Calu3 (cell line): ENCODE measurements around the gene AKT3. TPM values are rescaled to one million over a fixed set of nuclear protein-coding genes. Genes with fewer than 3 reads are reported as not detected.

Experiments
- BruUV-seq: library from RNA; stranded (reverse); fragments of 400-500 nt; replicated peaks from 2 replicates; lab custom pipeline; 2021; lab: Mats Ljungman, UMichigan
- CTCF ChIA-PET: fragments of 300-600 bp; sonication (Branson Sonifier 250); formaldehyde crosslinking; loops from one replicate; lab custom pipeline; 2022; ENCODE audit warnings: antibody characterized with exemption; lab: Charles Lee
- DNase-seq: peaks from one replicate; pipeline ENCODE4 v3.0.0; 2022
- H3K27ac Mint-ChIP-seq: one replicate; pipeline ENCODE4 v1.8.0; 2022; ENCODE audit warnings: mixed read lengths; ENCODE audit not compliant: unreplicated experiment
- H3K27me3 Mint-ChIP-seq: one replicate; pipeline ENCODE4 v1.8.0; 2022; ENCODE audit warnings: mixed read lengths; ENCODE audit not compliant: unreplicated experiment
- H3K36me3 Mint-ChIP-seq: one replicate; pipeline ENCODE4 v1.8.0; 2022; ENCODE audit warnings: mild to moderate bottlenecking, moderate library complexity, mixed read lengths; ENCODE audit not compliant: insufficient read depth, unreplicated experiment
- H3K4me1 Mint-ChIP-seq: one replicate; pipeline ENCODE4 v1.8.0; 2022; ENCODE audit warnings: mild to moderate bottlenecking, low read depth, mixed read lengths; ENCODE audit not compliant: unreplicated experiment
- H3K4me3 Mint-ChIP-seq: one replicate; pipeline ENCODE4 v1.8.0; 2022; ENCODE audit warnings: mild to moderate bottlenecking, low read depth, moderate library complexity, mixed read lengths; ENCODE audit not compliant: unreplicated experiment
- H3K9me3 Mint-ChIP-seq: one replicate; pipeline ENCODE4 v1.8.0; 2022; ENCODE audit warnings: low read depth, mixed read lengths; ENCODE audit not compliant: unreplicated experiment
- intact Hi-C: fragments of 100-400 bp; cut with micrococcal nuclease; formaldehyde crosslinking; loops from one replicate; pipeline ENCODE4 v1.10.0; 2022; ENCODE audit not compliant: unreplicated experiment
- total RNA-seq: library from RNA; stranded (reverse); gene quantifications from 2 replicates; pipeline ENCODE4 v1.2.3, GENCODE V29; 2022
- TF ChIP-seq, protein P1 (sequence below): fragments of 200-600 bp; IDR thresholded peaks from one replicate; pipeline ENCODE4 v1.8.0; 2022; ENCODE audit warnings: antibody characterized with exemption; ENCODE audit not compliant: unreplicated experiment

Gene AKT3
- total RNA-seq, 1 experiment from 2014 or later, result 81.2 TPM

DNA sequence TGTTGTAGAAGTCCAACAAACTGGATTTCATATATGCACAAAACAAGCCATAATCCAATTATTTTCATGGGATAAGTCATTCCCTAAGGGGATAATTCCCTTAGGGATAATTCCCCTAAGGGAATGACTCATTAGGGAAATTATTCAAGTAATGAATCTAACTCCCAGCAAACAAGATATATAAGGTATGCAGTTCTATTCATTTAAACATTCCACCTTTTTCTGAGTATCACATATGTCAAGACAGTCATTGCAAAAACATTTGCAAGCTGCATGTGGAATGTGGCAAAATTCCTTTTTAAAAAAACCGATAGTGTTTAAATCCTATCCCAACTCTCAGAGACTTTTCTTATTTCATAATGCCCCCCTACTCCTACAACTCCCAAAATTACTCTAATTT, 131.2 kb downstream of the AKT3 start:
- Mint-ChIP-seq H3K4me3 (peak overlapping the region; percentile 22), H3K27ac (peak overlapping the region; percentile 69)
- no peak for DNase-seq

DNA sequence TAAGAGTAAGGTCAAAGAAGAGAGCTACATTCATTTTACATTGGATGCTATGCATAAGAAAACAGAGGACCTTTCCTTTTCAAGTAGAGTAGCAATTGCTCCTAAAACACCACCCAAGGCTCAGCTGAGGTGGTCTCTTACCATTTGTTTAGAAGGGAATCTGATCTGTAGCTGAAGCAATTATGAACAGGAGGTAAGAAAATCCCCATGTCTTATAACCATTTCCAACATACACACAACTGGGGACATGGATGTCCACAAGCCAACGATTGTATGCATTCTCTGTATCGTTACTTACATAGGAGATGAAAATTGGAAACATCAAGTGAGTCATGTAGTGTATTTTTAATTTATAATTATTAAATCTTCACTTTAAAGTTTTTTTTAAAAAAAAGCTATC, 132.0 kb downstream of the AKT3 start:
- no peak for DNase-seq
- Mint-ChIP-seq H3K4me3 (no peak overlapping the region), H3K36me3 (no peaks in the 10 kb centered on the region), H3K9me3 (no peaks in the 10 kb centered on the region), H3K4me1 (peaks cover 36% of the 10 kb centered on the region), H3K27me3 (no peaks in the 10 kb centered on the region), H3K27ac (no peak overlapping the region)
- intact Hi-C loops, result loop anchor here (10.0 kb wide), 1 partner anchor 347 kb away; no protein-coding TSS in a partner anchor
- TF ChIP-seq, protein P1, sequence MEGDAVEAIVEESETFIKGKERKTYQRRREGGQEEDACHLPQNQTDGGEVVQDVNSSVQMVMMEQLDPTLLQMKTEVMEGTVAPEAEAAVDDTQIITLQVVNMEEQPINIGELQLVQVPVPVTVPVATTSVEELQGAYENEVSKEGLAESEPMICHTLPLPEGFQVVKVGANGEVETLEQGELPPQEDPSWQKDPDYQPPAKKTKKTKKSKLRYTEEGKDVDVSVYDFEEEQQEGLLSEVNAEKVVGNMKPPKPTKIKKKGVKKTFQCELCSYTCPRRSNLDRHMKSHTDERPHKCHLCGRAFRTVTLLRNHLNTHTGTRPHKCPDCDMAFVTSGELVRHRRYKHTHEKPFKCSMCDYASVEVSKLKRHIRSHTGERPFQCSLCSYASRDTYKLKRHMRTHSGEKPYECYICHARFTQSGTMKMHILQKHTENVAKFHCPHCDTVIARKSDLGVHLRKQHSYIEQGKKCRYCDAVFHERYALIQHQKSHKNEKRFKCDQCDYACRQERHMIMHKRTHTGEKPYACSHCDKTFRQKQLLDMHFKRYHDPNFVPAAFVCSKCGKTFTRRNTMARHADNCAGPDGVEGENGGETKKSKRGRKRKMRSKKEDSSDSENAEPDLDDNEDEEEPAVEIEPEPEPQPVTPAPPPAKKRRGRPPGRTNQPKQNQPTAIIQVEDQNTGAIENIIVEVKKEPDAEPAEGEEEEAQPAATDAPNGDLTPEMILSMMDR, result no peak
- BruUV-seq, result no TSS peak
- CTCF ChIA-PET, result interaction anchor here (0.5 to 0.9 kb wide), 3 partner anchors 26 to 951 kb away, joined by 3 to 5 read pairs (median 4); no protein-coding TSS in a partner anchor

More for the DNA sequence above, 131.2 kb downstream of the AKT3 start:
- Mint-ChIP-seq H3K4me1 (peaks cover 31% of the 10 kb centered on the region), H3K27me3 (no peaks in the 10 kb centered on the region), H3K9me3 (no peaks in the 10 kb centered on the region), H3K36me3 (no peaks in the 10 kb centered on the region)
- intact Hi-C loops, result loop anchor here (10.0 kb wide), 1 partner anchor 346 kb away; no protein-coding TSS in a partner anchor
- CTCF ChIA-PET, result interaction anchor here (0.6 to 1.1 kb wide), 3 partner anchors 13 to 950 kb away, joined by 3 to 5 read pairs (median 3); no protein-coding TSS in a partner anchor
- no TSS peak for BruUV-seq
- TF ChIP-seq, protein P1, result no peak

GRCh38 chr1:243716906-243717305, 133.1 kb downstream of the AKT3 start:
- Mint-ChIP-seq H3K27ac (no peak overlapping the region), H3K36me3 (no peaks in the 10 kb centered on the region), H3K4me1 (peaks cover 47% of the 10 kb centered on the region), H3K9me3 (no peaks in the 10 kb centered on the region), H3K27me3 (no peaks in the 10 kb centered on the region), H3K4me3 (no peak overlapping the region)
- intact Hi-C loops, result loop anchor here (10.0 kb wide), 1 partner anchor 348 kb away; no protein-coding TSS in a partner anchor
- no peak for DNase-seq
- TF ChIP-seq, protein P1, result no peak
- no TSS peak for BruUV-seq
- CTCF ChIA-PET, result interaction anchor here (0.5 kb wide), 1 partner anchor 462 kb away, joined by 6 read pairs; no protein-coding TSS in a partner anchor

DNA sequence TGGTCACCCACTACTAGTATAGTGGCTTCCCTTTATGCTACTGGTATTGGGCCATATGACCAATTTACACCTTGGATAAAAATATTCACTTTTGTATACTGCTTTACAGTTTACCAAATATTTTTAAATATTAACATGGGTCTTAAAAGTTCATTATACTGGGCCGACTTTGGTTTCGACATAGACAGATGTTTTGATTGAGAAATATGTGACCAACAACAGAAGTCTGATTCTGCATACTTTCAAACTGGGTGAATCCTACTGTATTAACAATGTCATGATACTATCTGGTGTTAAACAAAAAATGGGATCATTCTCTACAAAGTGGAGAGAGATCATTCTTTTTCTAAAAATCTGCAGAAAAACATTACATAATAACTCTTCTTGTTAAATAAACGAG, 134.8 kb downstream of the AKT3 start:
- H3K4me3 Mint-ChIP-seq, result no peak overlapping the region
- TF ChIP-seq, protein P1, result no peak
- H3K27ac Mint-ChIP-seq, result no peak overlapping the region
- H3K9me3 Mint-ChIP-seq, result no peaks in the 10 kb centered on the region
- intact Hi-C loops, result loop anchor here (10.0 kb wide), 1 partner anchor 350 kb away; no protein-coding TSS in a partner anchor
- CTCF ChIA-PET, result no interaction called here
- peaks cover 41% of the 10 kb centered on the region for H3K4me1 Mint-ChIP-seq
- H3K36me3 Mint-ChIP-seq, result no peaks in the 10 kb centered on the region
- H3K27me3 Mint-ChIP-seq, result no peaks in the 10 kb centered on the region
- DNase-seq, result no peak
- BruUV-seq, result no TSS peak
